ENCODE results near the gene AVP. TPM values are rescaled to one million over a fixed set of nuclear protein-coding genes. Genes with fewer than 3 reads are reported as not detected.
A peak's percentile ranks its signal among the peaks of the same experiment; 100 is the strongest.

Gene AVP
- total RNA-seq = 1 to 10 TPM in 1 of 4 donors, not detected in 3; 5.8 TPM

DNA sequence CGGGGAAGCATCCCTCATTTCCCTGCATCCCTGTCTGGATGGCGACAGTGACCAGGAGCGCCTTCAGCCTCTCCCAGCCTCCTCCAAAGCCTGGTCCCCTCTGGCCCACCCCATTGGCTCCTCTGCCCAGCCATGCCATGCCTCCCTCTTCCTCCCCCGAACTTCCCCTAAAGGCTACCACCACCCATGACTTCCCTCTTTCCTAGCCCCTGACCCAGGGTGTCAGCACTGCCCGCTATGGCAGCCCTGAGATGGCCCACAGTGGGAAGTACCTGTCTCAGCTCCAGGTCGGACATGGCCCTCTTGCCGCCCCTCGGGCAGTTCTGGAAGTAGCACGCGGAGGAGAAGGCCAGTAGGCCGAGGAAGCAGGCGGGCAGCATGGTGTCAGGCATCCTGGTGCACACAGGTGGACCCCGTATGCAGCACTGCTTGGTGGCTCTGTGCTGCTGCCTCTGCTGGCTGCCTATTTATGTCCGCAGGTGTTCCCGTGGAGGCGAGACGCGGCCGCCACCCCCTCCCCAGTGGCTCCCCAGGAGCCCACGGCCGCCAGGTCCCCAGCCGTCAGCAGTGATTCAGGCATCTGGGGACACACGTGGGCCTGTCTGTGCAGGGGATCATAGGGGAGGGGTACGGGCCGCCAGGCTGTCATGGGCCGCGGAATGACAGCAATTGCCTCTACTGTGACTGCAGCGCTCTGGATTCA, at the start of gene AVP:
TSS of gene AVP (minus strand) at position 442 of the 703 bp plus-strand sequence. CDS start at position 392, 50 bp downstream.
- Histone ChIP-seq H3K4me1 (peaks cover 0 to 24% (median 10%) of the 10 kb centered on the region in 4 donors), H3K4me3 (no peak within 1 kb of the TSS), H3K36me3 (no peaks in the 10 kb centered on the region), H3K9me3 (no peaks in the 10 kb centered on the region), H3K27ac (no peak within 1 kb of the TSS), H3K27me3 (peaks cover 0 to 19% of the 10 kb centered on the region in 2 donors)
- peak in 1 of 3 donors; percentile 40 for DNase-seq
- TF ChIP-seq, protein P1, sequence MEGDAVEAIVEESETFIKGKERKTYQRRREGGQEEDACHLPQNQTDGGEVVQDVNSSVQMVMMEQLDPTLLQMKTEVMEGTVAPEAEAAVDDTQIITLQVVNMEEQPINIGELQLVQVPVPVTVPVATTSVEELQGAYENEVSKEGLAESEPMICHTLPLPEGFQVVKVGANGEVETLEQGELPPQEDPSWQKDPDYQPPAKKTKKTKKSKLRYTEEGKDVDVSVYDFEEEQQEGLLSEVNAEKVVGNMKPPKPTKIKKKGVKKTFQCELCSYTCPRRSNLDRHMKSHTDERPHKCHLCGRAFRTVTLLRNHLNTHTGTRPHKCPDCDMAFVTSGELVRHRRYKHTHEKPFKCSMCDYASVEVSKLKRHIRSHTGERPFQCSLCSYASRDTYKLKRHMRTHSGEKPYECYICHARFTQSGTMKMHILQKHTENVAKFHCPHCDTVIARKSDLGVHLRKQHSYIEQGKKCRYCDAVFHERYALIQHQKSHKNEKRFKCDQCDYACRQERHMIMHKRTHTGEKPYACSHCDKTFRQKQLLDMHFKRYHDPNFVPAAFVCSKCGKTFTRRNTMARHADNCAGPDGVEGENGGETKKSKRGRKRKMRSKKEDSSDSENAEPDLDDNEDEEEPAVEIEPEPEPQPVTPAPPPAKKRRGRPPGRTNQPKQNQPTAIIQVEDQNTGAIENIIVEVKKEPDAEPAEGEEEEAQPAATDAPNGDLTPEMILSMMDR (IDR thresholded peaks at IDR 0.05) = no peak

GRCh38 chr20:3134151-3134550, 49.6 kb upstream of the AVP start:
- peaks cover 0 to 5% (median 0%) of the 10 kb centered on the region in 3 donors for H3K36me3 ChIP-seq
- no peak overlapping the region for H3K4me3 ChIP-seq
- H3K27ac ChIP-seq = no peak overlapping the region
- H3K27me3 ChIP-seq = no peaks in the 10 kb centered on the region
- H3K9me3 ChIP-seq = no peaks in the 10 kb centered on the region
- TF ChIP-seq, protein P1 (IDR thresholded peaks at IDR 0.05) = no peak
- TF ChIP-seq POLR2A (IDR thresholded peaks at IDR 0.05) = no peak
- no peaks in the 10 kb centered on the region for H3K4me1 ChIP-seq
- DNase-seq = no peak

GRCh38 chr20:3133155-3133554, 48.6 kb upstream of the AVP start:
- no peaks in the 10 kb centered on the region for H3K36me3 ChIP-seq
- TF ChIP-seq POLR2A (IDR thresholded peaks at IDR 0.05) = no peak
- TF ChIP-seq, protein P1 (IDR thresholded peaks at IDR 0.05) = no peak
- no peak for DNase-seq

GRCh38 chr20:3130051-3130600, 45.6 kb upstream of the AVP start:
- Histone ChIP-seq H3K36me3 (peaks cover 0 to 5% (median 0%) of the 10 kb centered on the region in 3 donors), H3K9me3 (peaks cover 0 to 7% (median under 1%) of the 10 kb centered on the region in 4 donors), H3K27me3 (no peaks in the 10 kb centered on the region), H3K4me1 (no peaks in the 10 kb centered on the region), H3K4me3 (no peak overlapping the region), H3K27ac (no peak overlapping the region)
- TF ChIP-seq POLR2A (IDR thresholded peaks at IDR 0.05) = no peak
- DNase-seq = peak in 1 of 3 donors; percentile 31

More at GRCh38 chr20:3133155-3133554, 48.6 kb upstream of the AVP start:
- Histone ChIP-seq H3K27me3 (no peaks in the 10 kb centered on the region), H3K4me1 (no peaks in the 10 kb centered on the region), H3K4me3 (no peak overlapping the region), H3K9me3 (no peaks in the 10 kb centered on the region), H3K27ac (no peak overlapping the region)

GRCh38 chr20:3129094-3129493, 44.6 kb upstream of the AVP start:
- no peak for TF ChIP-seq POLR2A (IDR thresholded peaks at IDR 0.05)
- TF ChIP-seq, protein P1 (IDR thresholded peaks at IDR 0.05) = no peak
- no peaks in the 10 kb centered on the region for H3K4me1 ChIP-seq
- H3K27me3 ChIP-seq = no peaks in the 10 kb centered on the region
- DNase-seq = peak in 1 of 3 donors; percentile 11
- H3K27ac ChIP-seq = no peak overlapping the region
- peaks cover 0 to 9% (median 0%) of the 10 kb centered on the region in 3 donors for H3K36me3 ChIP-seq
- peaks cover 0 to 15% (median 2%) of the 10 kb centered on the region in 4 donors for H3K9me3 ChIP-seq
- H3K4me3 ChIP-seq = no peak overlapping the region

Measured in Peyer's patch (tissue), 4 donors.